GM12878 (cell line): Measurements from ENCODE around the gene TRMT44. TPM values are rescaled to one million over a fixed set of nuclear protein-coding genes. Genes with fewer than 3 reads are reported as not detected.

Source experiments
- ATAC-seq: fragments of 200-7000 bp; cut with Tn5 transposase; 3 replicates; pipeline ENCODE4 v1.9.1; 2020; ENCODE audit warnings: mild to moderate bottlenecking, moderate library complexity
- BruUV-seq: library from RNA; stranded (reverse); fragments of 400-500 nt; replicated peaks from 2 replicates; lab custom pipeline; 2021; lab: Mats Ljungman, UMichigan
- CTCF ChIA-PET: fragments of 300-600 bp; sonication (Branson Sonifier 250); formaldehyde crosslinking; extraction: SDS; loops from one replicate; lab custom pipeline; 2021; ENCODE audit warnings: inconsistent platforms; lab: Yijun Ruan, JAX
- POLR2A ChIA-PET: fragments of 350-600 bp; formaldehyde crosslinking; extraction: SDS; loops from one replicate; lab custom pipeline; 2021; ENCODE audit warnings: inconsistent platforms; lab: Charles Lee
- RAD21 ChIA-PET: fragments of 300-600 bp; sonication (Branson Sonifier 250); formaldehyde crosslinking; loops from one replicate; lab custom pipeline; 2023; ENCODE audit warnings: antibody characterized with exemption; ENCODE audit not compliant: unreplicated experiment; lab: Charles Lee
- SMC1A ChIA-PET: fragments of 300-600 bp; sonication (Branson Sonifier 250); formaldehyde crosslinking; loops from one replicate; lab custom pipeline; 2023; ENCODE audit not compliant: unreplicated experiment, uncharacterized antibody; lab: Charles Lee
- DNase-seq: peaks from one replicate; pipeline ENCODE4 v3.0.0-alpha.2; 2011; ENCODE audit warnings: low read depth, low spot score
- FAIRE-seq: peaks from 3 replicates; lab custom pipeline; 2011; peaks lifted over from hg19 to GRCh38; lab: Jason Lieb, UNC
- H2AFZ ChIP-seq: 2 replicates; pipeline ENCODE4 v1.6.0; 2011; ENCODE audit warnings: low read depth, low read length, control low read depth; ENCODE audit not compliant: control insufficient read depth
- H3K27ac ChIP-seq: 2 replicates; pipeline ENCODE4 v1.5.1; 2011; ENCODE audit warnings: control low read depth; ENCODE audit not compliant: control insufficient read depth, insufficient read depth
- H3K27me3 ChIP-seq, 2 experiments: replicated peaks in 1 of 2; 2 replicates each; pipeline versions ENCODE4 v1.6.0 to v1.6.1; 2011; ENCODE audit warnings: low read length in 1 of 2; ENCODE audit not compliant: control insufficient read depth in 2 of 2, insufficient read depth in 2 of 2
- H3K36me3 ChIP-seq, 2 experiments: 2 replicates each; pipeline ENCODE4 v1.5.1; 2011; ENCODE audit warnings: low read length in 1 of 2; ENCODE audit not compliant: control insufficient read depth in 2 of 2, insufficient read depth in 2 of 2
- H3K4me1 ChIP-seq: 2 replicates; pipeline ENCODE4 v1.6.1; 2011; ENCODE audit warnings: mild to moderate bottlenecking, low read length, moderate library complexity, mixed read lengths; ENCODE audit not compliant: control insufficient read depth, insufficient read depth
- H3K4me2 ChIP-seq: 2 replicates; pipeline ENCODE4 v1.6.0; 2011; ENCODE audit warnings: control low read depth; ENCODE audit not compliant: control insufficient read depth, insufficient read depth
- H3K4me3 ChIP-seq: fragments of 200-600 bp; sonication (generic); 2 replicates; pipeline ENCODE4 v1.5.1; 2016
- H3K79me2 ChIP-seq: 2 replicates; pipeline ENCODE4 v1.6.0; 2011; ENCODE audit warnings: low read length; ENCODE audit not compliant: control insufficient read depth, insufficient read depth
- H3K9ac ChIP-seq: 2 replicates; pipeline ENCODE4 v1.8.0; 2011; ENCODE audit warnings: low read length, control low read depth, mixed read lengths; ENCODE audit not compliant: control insufficient read depth, insufficient read depth
- H3K9me3 ChIP-seq: replicated peaks from 3 replicates; pipeline ENCODE4 v1.5.1; 2011; ENCODE audit warnings: mild to moderate bottlenecking, low read length; ENCODE audit not compliant: control insufficient read depth, insufficient read depth
- H4K20me1 ChIP-seq: 2 replicates; pipeline ENCODE4 v1.6.0; 2011; ENCODE audit not compliant: control insufficient read depth, insufficient read depth
- BCL11A ChIP-seq: IDR thresholded peaks from 2 replicates; pipeline ENCODE4 v1.6.1; 2011; ENCODE audit warnings: low read depth, low read length
- MYC ChIP-seq: IDR thresholded peaks from 2 replicates; pipeline ENCODE4 v1.6.1; 2011; ENCODE audit warnings: mild to moderate bottlenecking, low read length, moderate library complexity, inconsistent platforms; ENCODE audit not compliant: insufficient read depth, insufficient replicate concordance, insufficient read length, severe bottlenecking
- SMAD1 ChIP-seq: fragments of 450-650 bp; IDR thresholded peaks from 2 replicates; pipeline ENCODE4 v1.6.1; 2018; ENCODE audit warnings: mild to moderate bottlenecking, low read depth; ENCODE audit not compliant: partially characterized antibody
- STAT1 ChIP-seq: fragments of 450-650 bp; conservative IDR thresholded peaks from 2 replicates; pipeline ENCODE4 v1.6.1; 2014; ENCODE audit warnings: antibody characterized with exemption, mild to moderate bottlenecking
- TBL1XR1 ChIP-seq: IDR thresholded peaks from 2 replicates; pipeline ENCODE4 v1.6.1; 2012; ENCODE audit warnings: low read depth, low read length, improper control_type of control experiment
- TCF12 ChIP-seq: IDR thresholded peaks from 2 replicates; pipeline ENCODE4 v1.6.1; 2011; ENCODE audit warnings: low read depth, mild to moderate bottlenecking, low read length
- TCF7 ChIP-seq: IDR thresholded peaks from 2 replicates; pipeline ENCODE4 v1.6.1; 2014; ENCODE audit warnings: antibody characterized with exemption, borderline replicate concordance
- USF1 ChIP-seq: IDR thresholded peaks from 2 replicates; pipeline ENCODE4 v1.6.1; 2011; ENCODE audit warnings: borderline replicate concordance, low read depth, mild to moderate bottlenecking, moderate library complexity, mixed read lengths, low read length; ENCODE audit not compliant: insufficient read depth; ENCODE audit errors: extremely low read length
- ZNF217 ChIP-seq: fragments of 450-650 bp; IDR thresholded peaks from 2 replicates; pipeline ENCODE4 v1.6.1; 2017; ENCODE audit warnings: antibody characterized with exemption, mild to moderate bottlenecking
- WGBS: methylation state at CpG from one replicate; pipeline ENCODE4 v1.1.6; 2016; ENCODE audit warnings: low lambda C conversion rate; ENCODE audit not compliant: insufficient replicate concordance, insufficient coverage; ENCODE audit errors: missing lambda C conversion rate; 5-methylcytosine and 5-hydroxymethylcytosine counted together
- in situ Hi-C: fragments of 300-500 bp; cut with MboI; formaldehyde crosslinking; loops from 9 replicates; pipeline ENCODE4 v1.14.3; 2018; ENCODE audit warnings: mixed read lengths
- intact Hi-C: fragments of 100-400 bp; cut with micrococcal nuclease; formaldehyde crosslinking; loops from one replicate; pipeline ENCODE4 v1.14.2; 2022; ENCODE audit not compliant: unreplicated experiment
- polyA plus RNA-seq, 11 experiments: library from polyadenylated mRNA; depleted of rRNA in 4 of 11; unstranded in 6 of 11; stranded (reverse) in 5 of 11; fragments of >200 nt; fragmentation: Nextera tagmentation in 4 of 11; fragmentation: Illumina TruSeq in 1 of 11; extraction: Ambion mirVana in 4 of 11; extraction: Trizol in 1 of 11; gene quantifications; 1 replicate in 1 of 11; 2 replicates in 10 of 11; pipeline versions ENCODE4 v1.2.1 to v1.2.3, GENCODE V29; 2011 to 2016; ENCODE audit warnings: inconsistent platforms in 2 of 11, missing spikeins in 2 of 11, low read depth in 1 of 11
- total RNA-seq, 4 experiments: library from RNA; depleted of rRNA in 3 of 4; stranded (reverse); fragments of >200 nt in 3 of 4; fragmentation: Illumina TruSeq in 1 of 4; extraction: Trizol in 1 of 4; gene quantifications; 2 replicates each; pipeline versions ENCODE4 v1.2.1 to v1.2.3, GENCODE V29; 2013 to 2021

The TRMT44 gene
- total and polyA plus RNA-seq, 10 of the 15 experiments (the other 5 are each of a cell fraction or from before 2014, with no cell fraction given), result 1.3 to 18.5 (median 10.1) TPM

- no peak overlapping the region for H3K4me3 ChIP-seq
- peaks cover 14% of the 10 kb centered on the region for H3K4me1 ChIP-seq
- ATAC-seq (no peak), FAIRE-seq (no peak), DNase-seq (no peak)
- 91% methylated on average over 19 of the region's 19 CpGs for WGBS
- no peak overlapping the region for H3K4me2 ChIP-seq
- H3K9ac ChIP-seq, result no peak overlapping the region
- ChIA-PET POLR2A (interaction anchor here (0.7 kb wide), 1 partner anchor 25 kb away, joined by 3 read pairs; no protein-coding TSS in a partner anchor), CTCF (interaction anchor here (4.1 kb wide), 1 partner anchor 8 kb away, joined by 15 read pairs; no protein-coding TSS in a partner anchor), RAD21 (no interaction called here), SMC1A (no interaction called here)
- H3K36me3 ChIP-seq, result peaks cover 4 to 7% of the 10 kb centered on the region in 2 experiments; a peak in 3 of 4 replicates
- intact Hi-C loops, result no loop called here
- 0 out of 3 replicates have a peak, but pooled peaks cover 2% of the 10 kb centered on the region for H3K9me3 ChIP-seq
- in situ Hi-C loops, result no loop called here
- no TSS peak for BruUV-seq
- TF ChIP-seq TCF12, result no peak
- no peak for TF ChIP-seq ZNF217
- TF ChIP-seq USF1, result no peak
- TF ChIP-seq TCF7, result no peak
- no peak for TF ChIP-seq TBL1XR1
- TF ChIP-seq STAT1, result no peak
- TF ChIP-seq SMAD1, result no peak
- no peak for TF ChIP-seq MYC
- TF ChIP-seq BCL11A, result no peak
- no peak overlapping the region for H3K27ac ChIP-seq
- no peak overlapping the region for H2AFZ ChIP-seq
- H3K27me3 ChIP-seq, result no peaks in the 10 kb centered on the region
- H3K79me2 ChIP-seq, result no peaks in the 10 kb centered on the region
- H4K20me1 ChIP-seq, result no peaks in the 10 kb centered on the region
Measured at GRCh38 chr4:8394061-8394519, 46.5 kb upstream of the TRMT44 start.
